Measurements from ENCODE around the gene NACAD.

NACAD gene

GRCh38 chr7:45125193-45125904 lies 36.6 kb upstream of the NACAD start:
- no peak for TF ChIP-seq CTCF (IDR thresholded peaks at IDR 0.05; ENCODE audit: unreplicated experiment in 3 of 3)
- Mint-ChIP-seq H3K27me3 (ENCODE audit: low read depth) (no peaks in the 10 kb centered on the region), H3K4me3 (no peak overlapping the region), H3K36me3 (ENCODE audit: low read depth) (no peaks in the 10 kb centered on the region), H3K9me3 (no peaks in the 10 kb centered on the region), H3K27ac (no peak overlapping the region), H3K4me1 (no peaks in the 10 kb centered on the region)

GRCh38 chr7:45123913-45124710 lies 35.3 kb upstream of the NACAD start:
- Mint-ChIP-seq H3K36me3 (ENCODE audit: low read depth) (no peaks in the 10 kb centered on the region), H3K27ac (no peak overlapping the region), H3K9me3 (no peaks in the 10 kb centered on the region), H3K4me3 (no peak overlapping the region), H3K4me1 (no peaks in the 10 kb centered on the region), H3K27me3 (ENCODE audit: low read depth) (no peaks in the 10 kb centered on the region)
- no peak for TF ChIP-seq CTCF (IDR thresholded peaks at IDR 0.05; ENCODE audit: unreplicated experiment in 3 of 3)

GRCh38 chr7:45122975-45123860 lies 34.4 kb upstream of the NACAD start:
- H3K27ac Mint-ChIP-seq, result no peak overlapping the region
- no peaks in the 10 kb centered on the region for H3K9me3 Mint-ChIP-seq
- H3K4me3 Mint-ChIP-seq, result no peak overlapping the region
- no peaks in the 10 kb centered on the region for H3K27me3 Mint-ChIP-seq (ENCODE audit: low read depth)
- no peak for TF ChIP-seq CTCF (IDR thresholded peaks at IDR 0.05; ENCODE audit: unreplicated experiment in 3 of 3)
- no peaks in the 10 kb centered on the region for H3K36me3 Mint-ChIP-seq (ENCODE audit: low read depth)
- no peaks in the 10 kb centered on the region for H3K4me1 Mint-ChIP-seq

GRCh38 chr7:45119550-45119949 lies 30.8 kb upstream of the NACAD start:
- H3K27ac Mint-ChIP-seq, result no peak overlapping the region
- TF ChIP-seq CTCF (IDR thresholded peaks at IDR 0.05; ENCODE audit: unreplicated experiment in 3 of 3), result no peak
- H3K4me1 Mint-ChIP-seq, result no peaks in the 10 kb centered on the region
- no peak overlapping the region for H3K4me3 Mint-ChIP-seq
- H3K36me3 Mint-ChIP-seq (ENCODE audit: low read depth), result no peaks in the 10 kb centered on the region
- H3K9me3 Mint-ChIP-seq, result no peaks in the 10 kb centered on the region
- peaks cover 5% of the 10 kb centered on the region for H3K27me3 Mint-ChIP-seq (ENCODE audit: low read depth)

- H3K36me3 Mint-ChIP-seq (ENCODE audit: low read depth), result no peaks in the 10 kb centered on the region
Measured at GRCh38 chr7:45118889-45119331, 30.1 kb upstream of the NACAD start.

More at GRCh38 chr7:45118889-45119331, 30.1 kb upstream of the NACAD start:
- no peaks in the 10 kb centered on the region for H3K9me3 Mint-ChIP-seq
- H3K4me1 Mint-ChIP-seq, result no peaks in the 10 kb centered on the region
- no peak for TF ChIP-seq CTCF (IDR thresholded peaks at IDR 0.05; ENCODE audit: unreplicated experiment in 3 of 3)
- H3K4me3 Mint-ChIP-seq, result no peak overlapping the region
- H3K27ac Mint-ChIP-seq, result no peak overlapping the region
- H3K27me3 Mint-ChIP-seq (ENCODE audit: low read depth), result peaks cover 5% of the 10 kb centered on the region

All from nephron (organoid).